HG03460 (cell line): ENCODE results near the gene ERC2.

Experiments
- ATAC-seq: cut with Tn5 transposase; IDR thresholded peaks from one replicate; pipeline ENCODE4 v1.9.1; 2021; ENCODE audit not compliant: unreplicated experiment

The ERC2 gene

DNA sequence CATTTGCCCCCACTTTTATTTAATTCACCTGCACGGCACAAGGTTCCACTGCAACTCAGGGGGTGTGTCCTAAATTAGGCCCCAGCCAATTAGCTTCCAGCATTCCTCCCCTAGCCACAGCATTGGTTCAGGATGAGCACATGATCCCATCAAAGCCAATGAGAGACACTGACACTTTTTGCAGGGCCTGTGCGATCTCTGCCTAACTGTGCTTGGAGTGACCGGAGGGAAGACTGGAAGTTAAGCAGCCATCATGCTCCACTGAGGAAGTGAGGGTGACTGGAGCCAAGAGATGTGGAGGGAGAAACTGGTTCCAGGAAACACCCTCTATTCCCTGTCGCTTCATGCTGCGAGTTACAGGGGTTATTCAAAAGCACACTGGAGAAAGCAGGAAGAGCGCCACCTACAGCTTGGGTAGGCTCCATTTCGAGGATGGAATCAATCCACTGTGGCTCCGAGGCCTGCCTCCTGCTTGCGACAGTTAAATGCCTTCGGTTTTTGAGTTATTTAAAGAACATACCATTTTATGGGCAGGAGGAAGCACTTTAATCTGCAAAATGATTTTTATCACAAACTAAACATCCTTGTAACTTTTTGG lies 858.9 kb downstream of the ERC2 start:
- ATAC-seq, result no peak

DNA sequence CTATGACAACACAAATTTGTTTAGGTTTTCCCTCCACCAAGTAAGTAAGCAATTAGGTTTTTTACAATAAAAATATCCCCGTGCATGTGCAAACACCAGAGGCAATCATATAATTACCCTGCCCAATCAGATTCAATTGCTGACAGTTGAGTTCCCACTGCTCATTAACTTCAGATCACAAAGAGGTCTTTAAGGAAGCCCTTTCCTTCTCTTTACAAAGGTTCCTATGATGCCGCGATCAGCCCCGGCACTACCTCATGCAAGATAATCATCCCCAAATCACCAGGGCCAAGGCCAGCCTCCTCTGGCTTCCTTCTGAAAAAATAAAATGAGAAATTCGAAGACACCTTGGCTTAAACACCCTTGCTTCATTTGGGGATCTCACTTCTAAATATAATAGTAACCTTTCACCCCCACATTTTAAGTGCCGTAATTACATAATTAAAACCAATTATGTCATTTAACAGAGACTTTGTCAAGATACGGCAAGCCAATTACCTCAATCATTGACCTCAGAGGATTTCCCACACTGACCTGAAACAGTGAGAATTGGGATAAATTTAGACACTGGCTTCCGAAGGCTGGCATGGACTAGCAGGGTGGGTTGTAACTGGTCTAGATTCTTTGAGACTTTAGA lies 859.8 kb downstream of the ERC2 start:
- ATAC-seq, result no peak

DNA sequence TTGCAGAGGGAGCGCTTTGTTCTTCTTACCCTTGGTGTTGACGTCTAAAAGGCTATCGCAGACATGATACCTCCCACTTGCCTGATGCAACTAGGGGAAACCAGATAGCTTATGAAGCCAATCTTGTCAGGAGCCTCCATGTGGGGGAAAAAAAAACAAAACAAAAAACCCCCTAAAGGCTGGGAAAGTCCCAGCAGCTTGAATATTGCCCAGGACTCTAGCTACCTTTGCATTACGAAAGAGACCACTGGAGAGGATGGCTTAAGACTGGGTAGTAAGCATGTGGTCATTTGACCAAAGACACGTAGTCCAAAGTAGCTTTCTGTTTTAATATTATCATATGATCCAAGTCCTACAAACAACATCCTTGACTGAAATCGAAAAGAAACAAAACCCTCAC lies 860.4 kb downstream of the ERC2 start:
- ATAC-seq, result no peak

DNA sequence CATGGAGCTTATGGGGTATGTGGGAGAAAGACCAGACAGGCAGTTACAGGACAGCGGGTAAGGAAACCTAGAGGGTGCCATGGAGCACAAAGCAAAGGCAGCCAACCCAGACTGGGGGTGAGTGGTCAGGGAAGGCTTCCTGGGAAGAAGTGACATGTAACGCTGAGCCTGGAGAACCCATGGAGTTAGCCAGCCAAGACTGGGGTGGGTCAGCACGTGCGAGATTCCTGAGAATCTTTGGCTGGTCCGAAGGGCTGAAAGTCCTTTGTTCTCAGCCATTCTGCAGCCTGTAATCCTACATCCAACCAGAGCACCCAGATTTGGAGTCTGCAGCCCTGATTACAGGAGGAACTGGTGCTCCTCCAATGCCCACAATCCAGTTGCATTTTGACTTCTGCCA lies 861.1 kb downstream of the ERC2 start:
- ATAC-seq, result no peak

DNA sequence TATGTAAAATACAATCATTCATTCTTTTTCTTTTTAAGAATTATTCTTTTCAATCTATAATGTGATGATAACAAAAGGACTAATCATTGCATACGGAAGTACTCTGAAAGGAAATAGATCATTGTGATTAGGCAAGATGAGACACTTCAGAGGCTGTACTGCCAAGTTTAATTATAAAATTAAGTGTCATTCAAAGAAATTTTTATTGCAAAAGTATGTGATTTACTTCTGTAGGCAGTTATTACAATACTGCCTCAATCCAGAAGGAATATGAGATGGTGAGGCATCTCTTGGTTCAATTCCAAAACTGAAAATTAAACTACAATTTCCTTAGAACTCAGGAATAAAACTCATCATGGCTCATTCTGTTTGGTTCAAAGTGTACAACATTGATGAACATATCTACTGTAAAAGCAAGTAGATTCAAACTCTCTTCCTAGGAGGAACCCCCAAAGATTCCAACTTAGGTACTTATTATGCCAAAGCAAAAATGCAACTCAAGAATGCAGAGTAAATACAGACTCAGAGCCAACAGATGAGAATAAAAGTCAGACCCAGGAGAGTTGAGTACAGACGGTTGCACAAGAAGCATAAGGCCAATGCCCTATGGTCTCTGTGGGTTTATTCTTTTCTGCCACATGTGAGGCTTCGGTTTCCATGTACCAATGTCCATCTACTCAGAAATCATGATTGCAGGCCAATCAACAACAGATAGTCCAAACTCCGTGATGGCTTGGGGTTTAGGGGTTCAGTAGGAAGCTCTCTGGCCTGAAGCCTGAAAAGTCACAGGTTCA lies 862.6 kb downstream of the ERC2 start:
- ATAC-seq, result no peak

DNA sequence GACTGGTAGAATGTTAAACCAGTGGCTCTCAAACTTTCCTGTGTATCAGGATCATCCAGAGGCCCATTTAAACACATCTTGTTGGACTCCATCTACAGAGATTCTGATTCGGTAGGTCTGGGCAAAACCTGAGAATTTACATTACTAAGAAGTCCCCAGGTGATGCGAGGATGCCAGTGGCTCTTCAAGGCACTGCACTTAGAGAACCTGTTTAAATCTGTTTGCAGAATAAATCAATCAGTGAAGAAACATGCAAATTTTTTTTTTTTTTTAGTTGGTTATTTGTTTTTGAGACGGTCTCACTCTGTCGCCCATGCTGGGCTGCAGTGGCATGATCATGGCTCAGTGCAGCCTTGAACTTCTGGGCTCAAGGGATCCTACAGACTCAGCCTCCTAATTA lies 863.4 kb downstream of the ERC2 start:
- no peak for ATAC-seq

DNA sequence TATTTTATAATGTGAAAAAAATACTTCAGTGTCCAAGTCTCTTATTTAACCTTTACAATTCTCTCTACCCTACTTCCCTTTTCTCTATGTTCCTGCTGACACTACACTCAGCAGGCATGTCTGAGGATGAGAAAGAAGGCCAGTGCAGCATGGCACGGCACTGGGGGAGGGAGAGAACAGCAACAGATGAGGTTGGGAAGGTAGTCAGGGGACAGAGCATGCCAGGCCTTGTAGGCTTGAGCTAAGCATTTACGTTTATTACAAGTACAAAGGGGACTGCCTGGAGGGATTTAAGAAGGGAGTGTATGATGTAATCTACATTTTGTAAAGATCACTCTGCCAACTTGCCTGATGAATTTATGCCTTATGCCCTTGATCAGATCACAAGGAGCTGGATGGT lies 863.9 kb downstream of the ERC2 start:
- no peak for ATAC-seq

DNA sequence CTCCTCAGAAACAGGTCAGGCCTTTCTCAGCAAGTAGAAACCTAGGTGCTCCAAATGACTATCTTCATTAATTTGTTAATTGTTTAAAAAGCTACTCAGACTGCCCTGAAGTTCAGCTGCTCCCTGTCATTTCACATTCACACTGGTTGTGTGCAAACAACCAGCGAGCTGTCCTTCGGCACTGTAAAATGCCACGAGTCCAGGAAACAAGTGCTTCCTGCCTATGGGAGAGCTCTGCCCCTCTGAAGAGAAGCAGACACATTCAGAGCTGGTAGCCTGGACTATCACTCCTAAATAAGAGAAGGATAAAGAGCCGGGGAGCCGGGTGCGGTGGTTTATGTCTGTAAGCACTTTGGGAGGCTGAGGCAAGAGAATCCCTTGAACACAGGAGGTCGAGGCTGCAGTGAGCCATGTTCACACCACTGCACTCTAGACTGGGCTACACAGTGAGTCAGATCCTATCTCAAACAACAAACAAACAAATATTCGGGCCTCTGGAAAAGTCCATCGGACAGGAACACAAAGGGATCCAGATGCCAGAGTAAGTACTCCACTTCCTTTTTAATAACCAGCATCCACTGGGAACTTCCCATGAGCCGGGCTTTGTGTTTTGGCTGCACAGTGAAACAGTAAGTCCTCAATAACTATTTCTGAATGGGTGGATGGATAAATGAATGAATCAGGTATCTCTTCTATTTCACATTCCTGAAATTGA lies 866.7 kb downstream of the ERC2 start:
- no peak for ATAC-seq

DNA sequence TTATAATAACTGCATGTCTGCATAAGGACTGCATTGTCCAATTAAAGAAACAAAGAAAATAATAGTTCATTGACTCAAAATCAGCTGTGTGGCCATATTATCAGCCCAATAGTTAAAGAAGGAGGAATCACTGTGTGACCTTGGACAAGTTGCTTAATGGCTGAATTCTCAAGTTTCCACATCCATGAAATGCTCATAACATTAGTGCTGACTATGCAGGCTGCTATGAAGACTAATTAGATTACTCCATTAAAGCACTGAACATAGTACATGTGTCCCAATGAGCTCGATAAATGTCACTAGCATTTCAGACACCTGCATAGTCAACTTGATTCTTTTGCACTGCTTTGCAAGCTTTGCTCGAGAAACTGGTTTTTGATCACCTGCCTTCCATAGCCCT lies 870.0 kb downstream of the ERC2 start:
- no peak for ATAC-seq

DNA sequence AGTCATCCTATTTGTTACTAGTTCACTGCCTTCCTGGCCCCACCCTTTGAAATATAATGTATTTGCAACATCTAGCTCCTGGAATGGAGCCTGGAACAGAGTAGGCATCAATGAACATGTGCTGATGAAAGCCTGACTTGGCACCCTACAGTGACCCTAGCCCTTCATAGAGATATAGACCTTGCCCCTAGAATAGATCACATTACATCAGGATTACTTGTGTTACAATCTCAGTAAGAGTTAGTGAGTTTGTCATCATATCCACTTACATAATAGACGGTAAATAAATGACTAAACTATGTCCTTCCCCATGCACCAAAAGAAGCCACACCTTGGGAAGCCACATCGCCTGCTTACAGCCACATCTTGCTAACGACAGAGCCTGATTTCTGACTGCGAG lies 870.6 kb downstream of the ERC2 start:
- ATAC-seq, result no peak

DNA sequence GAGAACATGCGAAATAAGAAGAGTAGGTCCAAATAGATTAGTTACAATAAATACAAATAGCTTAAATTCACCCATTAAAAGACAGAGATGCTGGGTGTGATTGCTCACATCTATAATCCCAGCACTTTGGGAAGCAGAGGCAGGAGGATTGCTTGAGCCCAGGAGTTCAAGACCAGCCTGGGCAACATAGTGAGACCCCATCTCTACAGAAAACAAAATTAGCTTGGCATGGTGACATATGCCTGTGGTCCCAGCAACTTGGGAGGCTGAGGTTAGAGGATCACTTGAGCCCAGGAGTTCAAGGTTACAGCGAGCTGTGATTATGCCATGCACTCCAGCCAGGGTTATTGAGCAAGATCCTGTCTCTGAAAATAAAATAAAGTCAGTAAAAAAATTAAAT lies 872.1 kb downstream of the ERC2 start:
- ATAC-seq, result no peak

DNA sequence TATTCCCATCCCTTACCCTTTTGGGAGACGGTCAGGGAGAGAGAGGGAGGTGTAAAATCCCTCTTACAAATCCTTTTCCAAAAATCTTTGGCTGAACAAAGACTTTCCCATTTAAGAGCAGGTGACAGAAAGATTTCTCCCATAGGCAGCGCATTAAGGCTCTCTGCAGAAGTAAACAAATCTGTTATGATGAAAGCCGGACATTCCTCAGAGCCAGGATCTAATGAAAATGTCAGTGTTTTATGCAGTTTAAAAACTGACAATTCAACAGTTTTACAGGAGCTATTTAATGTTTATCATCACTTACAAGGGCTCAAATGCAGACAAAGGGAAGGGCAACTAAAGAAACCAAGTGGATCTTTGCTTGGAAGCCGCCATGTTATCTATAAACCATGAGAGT lies 872.8 kb downstream of the ERC2 start:
- ATAC-seq, result no peak

DNA sequence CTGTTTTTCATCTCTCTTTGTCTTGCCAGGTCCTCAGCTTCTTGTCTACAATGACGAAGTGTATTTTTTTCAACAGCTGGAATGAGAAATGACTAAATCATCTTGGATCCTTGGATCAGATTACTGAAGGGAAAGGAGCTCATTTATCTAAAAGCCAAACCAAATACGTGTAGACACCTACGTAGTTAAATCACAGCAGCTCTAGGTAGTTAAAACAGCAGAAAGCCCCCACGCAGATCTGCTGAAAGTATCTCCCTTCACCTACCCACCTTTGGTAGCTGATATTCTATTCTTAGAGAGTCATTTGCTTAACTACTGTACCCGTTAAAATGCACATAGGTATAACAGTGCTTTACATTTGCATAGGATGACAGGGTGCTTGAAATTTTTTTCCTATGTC lies 875.7 kb downstream of the ERC2 start:
- no peak for ATAC-seq

DNA sequence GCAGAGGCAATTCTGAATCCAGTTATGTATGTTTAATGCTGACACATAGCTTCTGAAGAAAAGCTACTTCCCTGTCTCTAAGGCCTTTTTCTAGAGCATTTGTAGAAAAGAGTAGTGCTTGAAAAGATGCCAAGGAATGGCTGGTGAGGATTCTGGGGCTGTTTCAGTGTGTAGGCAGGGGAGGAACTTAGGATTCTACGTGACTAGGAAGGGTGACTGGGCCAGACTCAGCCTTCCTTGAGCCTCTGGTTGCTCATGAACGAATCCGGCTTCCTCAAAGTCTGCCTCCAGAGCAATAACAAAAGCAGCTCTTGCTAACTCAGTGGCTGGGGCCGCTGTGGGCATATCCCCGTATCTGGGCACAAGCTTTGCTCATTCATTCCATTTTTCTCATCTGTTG lies 876.4 kb downstream of the ERC2 start:
- no peak for ATAC-seq

DNA sequence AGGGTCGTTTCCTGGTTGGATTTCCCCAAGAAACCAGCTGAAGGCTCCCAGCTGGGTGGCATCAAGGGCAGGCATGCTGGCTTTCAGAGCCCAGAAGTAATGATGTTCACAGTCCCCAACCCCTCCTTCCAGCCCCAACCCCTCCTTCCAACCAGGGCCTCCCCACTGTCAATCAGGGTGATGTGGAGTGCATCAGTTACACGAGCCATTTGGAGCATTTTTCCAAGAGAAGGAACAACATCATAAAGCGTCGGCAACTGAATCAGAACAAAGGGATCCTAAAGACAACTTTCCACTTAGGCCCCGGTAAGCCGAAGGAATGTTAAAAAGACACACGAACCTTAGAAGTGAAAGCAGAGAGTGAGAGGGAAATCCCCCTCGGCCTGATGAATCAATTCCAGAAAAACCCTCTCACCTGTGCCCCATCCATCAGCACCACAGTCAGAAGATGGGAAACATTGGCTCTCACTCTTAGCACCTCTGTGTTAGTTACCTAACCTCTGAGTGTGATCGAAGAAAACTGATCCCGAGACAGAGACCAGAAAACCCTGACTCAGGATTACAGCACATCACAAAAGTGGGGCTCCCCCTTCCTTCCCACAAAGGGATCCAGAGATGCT lies 880.0 kb downstream of the ERC2 start:
- no peak for ATAC-seq

DNA sequence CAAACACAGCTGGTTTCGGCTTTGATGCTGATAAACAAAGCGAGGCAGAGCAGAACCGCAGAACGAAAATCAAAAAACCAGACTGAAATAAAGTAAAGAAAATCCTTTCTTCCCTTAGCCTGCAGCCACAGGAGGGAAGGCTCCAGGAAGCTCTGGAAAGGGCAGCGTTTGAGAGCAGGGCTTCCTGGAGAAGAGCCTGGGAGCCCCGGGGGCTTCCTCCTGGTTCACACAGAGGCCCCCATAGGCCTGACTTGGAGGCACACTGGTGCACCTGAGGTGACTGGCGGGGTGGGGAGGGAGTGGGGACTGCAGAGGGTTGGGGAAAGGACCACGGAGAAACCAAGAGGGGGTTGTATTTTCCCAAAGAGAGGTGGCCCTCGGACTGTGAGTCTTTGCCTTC lies 882.4 kb downstream of the ERC2 start:
- no peak for ATAC-seq

DNA sequence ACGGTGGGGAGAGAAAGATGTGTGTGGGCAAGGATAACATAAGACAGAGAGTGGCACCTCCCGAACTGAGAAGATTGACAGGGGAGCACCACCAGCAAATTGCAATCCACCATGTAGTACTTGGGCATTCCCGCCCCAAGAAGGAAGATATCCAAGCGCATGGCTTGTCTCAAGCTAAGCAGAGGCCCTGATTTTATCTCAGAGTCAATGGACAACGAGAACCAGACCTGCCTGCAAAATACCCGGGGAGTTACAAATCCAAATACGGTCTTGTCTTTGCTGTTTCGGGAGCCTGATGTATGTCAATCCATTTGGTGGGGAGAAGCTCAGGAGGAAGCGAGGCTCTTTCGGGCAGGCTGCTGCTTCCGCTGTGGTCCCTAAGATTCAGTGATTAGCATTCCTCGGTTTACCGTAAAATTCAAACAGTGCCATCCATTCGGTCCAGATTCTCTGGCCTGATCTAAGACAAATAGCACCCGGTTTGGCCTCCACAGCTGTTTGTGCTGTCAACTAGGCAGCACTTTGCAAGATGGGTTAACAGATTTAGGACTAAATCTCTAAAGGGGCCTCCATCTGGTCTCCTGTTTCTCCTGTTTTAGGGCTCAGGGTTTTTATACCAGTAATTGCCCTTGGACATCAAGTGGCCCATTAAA lies 883.4 kb downstream of the ERC2 start:
- ATAC-seq, result no peak

DNA sequence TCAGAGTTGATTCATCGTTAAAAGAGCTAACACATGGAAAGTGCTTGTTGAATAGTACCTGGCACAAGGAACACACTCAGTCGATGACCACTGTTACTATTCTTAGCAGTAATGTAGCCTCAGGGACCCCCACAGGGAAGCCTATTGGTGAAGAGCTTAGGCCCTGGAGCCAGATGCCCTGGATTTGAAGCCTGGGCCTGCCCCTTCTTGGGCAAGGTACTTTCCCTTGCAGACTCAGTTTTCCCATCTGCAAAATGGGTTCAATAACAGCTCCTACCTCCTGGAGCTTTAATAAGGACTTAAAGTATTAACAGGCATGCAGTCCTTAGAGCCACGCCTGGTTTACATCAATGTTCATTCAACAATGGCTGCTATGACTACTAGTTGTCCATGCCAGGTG lies 884.2 kb downstream of the ERC2 start:
- ATAC-seq, result no peak

DNA sequence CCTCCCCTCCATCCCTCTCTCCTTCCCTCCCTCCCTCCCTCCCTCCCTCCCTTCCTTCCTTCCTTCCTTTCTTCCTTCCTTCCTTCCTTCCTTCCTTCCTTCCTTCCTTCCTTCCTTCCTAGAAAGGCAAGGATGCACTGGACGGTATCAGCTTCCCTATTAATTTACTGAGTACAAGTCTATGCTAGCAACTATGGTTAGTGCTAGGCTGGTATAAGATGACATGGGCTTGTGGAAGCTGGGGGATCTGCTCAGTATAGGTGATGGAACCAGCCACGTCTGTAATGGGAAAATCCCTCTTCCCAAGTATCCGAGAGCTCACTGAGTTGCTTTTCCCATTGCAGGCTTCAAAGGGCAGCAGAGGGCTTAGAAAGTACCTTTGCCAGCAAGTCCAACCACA lies 884.8 kb downstream of the ERC2 start:
- ATAC-seq, result no peak

DNA sequence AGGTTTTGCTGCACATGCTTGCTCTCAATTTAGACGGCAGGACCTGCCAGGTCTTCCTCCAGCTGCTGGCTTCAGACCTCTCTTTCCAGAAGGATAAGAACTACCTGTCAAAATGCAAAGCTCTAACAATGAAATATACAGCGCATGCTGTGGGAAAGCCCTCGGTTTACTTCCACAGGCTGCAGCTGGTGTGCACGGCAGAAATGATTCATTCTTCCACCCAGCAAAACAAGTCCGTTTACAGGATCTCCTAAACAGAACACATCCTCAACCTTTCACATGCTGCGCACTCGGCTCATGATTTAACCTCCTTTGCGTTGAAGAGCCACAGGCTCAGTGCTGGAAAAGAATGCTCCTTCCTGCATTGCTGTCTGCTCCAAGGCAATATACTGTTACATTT lies 888.8 kb downstream of the ERC2 start:
- ATAC-seq, result no peak
